Measurements from ENCODE around the gene ZPR1.
A peak's percentile ranks its signal among the peaks of the same experiment; 100 is the strongest.

The ZPR1 gene

GRCh38 chr11:116792869-116793771 is 5.3 kb upstream of the ZPR1 start:
- DNase-seq (ENCODE audit: low read depth), result peak; percentile 64

GRCh38 chr11:116792144-116792868 is 4.5 kb upstream of the ZPR1 start:
- DNase-seq (ENCODE audit: low read depth), result no peak

GRCh38 chr11:116791813-116792143 is 4.0 kb upstream of the ZPR1 start, which contains the start of gene APOA5:
TSS of gene APOA5 (minus strand) at chr11:116791879. CDS start at chr11:116791860, 19 bp downstream.
- DNase-seq (ENCODE audit: low read depth), result no peak

- peak; percentile 33 for DNase-seq (ENCODE audit: low read depth)
These were observed 3.4 kb upstream of the ZPR1 start for GRCh38 chr11:116791002-116791812.

GRCh38 chr11:116790167-116791001 is 2.6 kb upstream of the ZPR1 start:
- DNase-seq (ENCODE audit: low read depth), result no peak

- no peak for DNase-seq (ENCODE audit: low read depth)
These were observed 1.2 kb upstream of the ZPR1 start for GRCh38 chr11:116788975-116789374.

- DNase-seq (ENCODE audit: low read depth), result no peak
These were observed 711 bp upstream of the ZPR1 start for GRCh38 chr11:116788534-116788933.

- no peak for DNase-seq (ENCODE audit: low read depth)
These were observed 412 bp downstream of the ZPR1 start for GRCh38 chr11:116787436-116787785.

GRCh38 chr11:116786966-116787365 is 857 bp downstream of the ZPR1 start:
- DNase-seq (ENCODE audit: low read depth), result no peak

- DNase-seq (ENCODE audit: low read depth), result no peak
These were observed 1.5 kb downstream of the ZPR1 start for GRCh38 chr11:116786326-116786725.

GRCh38 chr11:116782728-116783127 is 5.1 kb downstream of the ZPR1 start:
- DNase-seq (ENCODE audit: low read depth), result peak; percentile 57

GRCh38 chr11:116778556-116778955 is 9.3 kb downstream of the ZPR1 start:
- peak; percentile 59 for DNase-seq (ENCODE audit: low read depth)

GRCh38 chr11:116777056-116777455 is 10.8 kb downstream of the ZPR1 start:
- DNase-seq (ENCODE audit: low read depth), result peak; percentile 65

- no peak for DNase-seq (ENCODE audit: low read depth)
These were observed 11.3 kb downstream of the ZPR1 start for GRCh38 chr11:116776522-116776984.

GRCh38 chr11:116775975-116776374 is 11.8 kb downstream of the ZPR1 start:
- DNase-seq (ENCODE audit: low read depth), result no peak

- DNase-seq (ENCODE audit: low read depth), result no peak
These were observed 13.2 kb downstream of the ZPR1 start for GRCh38 chr11:116774661-116775060.

GRCh38 chr11:116773203-116774097 is 14.4 kb downstream of the ZPR1 start:
- peak; percentile 59 for DNase-seq (ENCODE audit: low read depth)

GRCh38 chr11:116772443-116773202 is 15.2 kb downstream of the ZPR1 start, which contains the start of gene BUD13:
TSS of gene BUD13 (minus strand) at chr11:116772987. CDS start at chr11:116772964, 23 bp downstream.
- peak; percentile 67 for DNase-seq (ENCODE audit: low read depth)

- no peak for DNase-seq (ENCODE audit: low read depth)
These were observed 15.9 kb downstream of the ZPR1 start for GRCh38 chr11:116771935-116772334.
